ENCODE results near the gene TGFBR2. TPM values are rescaled to one million over a fixed set of nuclear protein-coding genes. Genes with fewer than 3 reads are reported as not detected.

TGFBR2 gene
- total and polyA plus RNA-seq, 10 of the 15 experiments (the other 5 are each of a cell fraction or from before 2014, with no cell fraction given) = 0.02 to 0.98 (median 0.18) TPM; not detected in 1

GRCh38 chr3:30681649-30682211 lies 75.3 kb downstream of the TGFBR2 start:
- DNase-seq (ENCODE audit: low read depth, low spot score) (no peak), FAIRE-seq (no peak), ATAC-seq (no peak)
- Histone ChIP-seq H2AFZ (ENCODE audit: control insufficient read depth, low read depth, low read length) (no peak overlapping the region), H3K27ac (ENCODE audit: control insufficient read depth, insufficient read depth) (no peak overlapping the region), H3K4me1 (ENCODE audit: control insufficient read depth, insufficient read depth, low read length) (no peaks in the 10 kb centered on the region), H3K9me3 (replicated peaks; ENCODE audit: control insufficient read depth, insufficient read depth, low read length) (no peaks in the 10 kb centered on the region; the same call in 2 of the 3 replicates), H3K4me2 (ENCODE audit: control insufficient read depth, insufficient read depth) (no peak overlapping the region), H3K79me2 (ENCODE audit: control insufficient read depth, insufficient read depth, low read length) (no peaks in the 10 kb centered on the region), H3K36me3 (ENCODE audit: control insufficient read depth in 2 of 2, insufficient read depth in 2 of 2, low read length in 1 of 2) (no peaks in the 10 kb centered on the region), H4K20me1 (ENCODE audit: control insufficient read depth, insufficient read depth) (no peaks in the 10 kb centered on the region), H3K9ac (ENCODE audit: control insufficient read depth, insufficient read depth, low read length) (no peak overlapping the region), H3K4me3 (no peak overlapping the region), H3K27me3 (replicated peaks in 1 of 2; ENCODE audit: control insufficient read depth in 2 of 2, insufficient read depth in 2 of 2, low read length in 1 of 2) (no peaks in the 10 kb centered on the region; a peak in 1 of 4 replicates)
- 37% methylated on average over 6 of the region's 6 CpGs for WGBS (ENCODE audit: insufficient coverage, insufficient replicate concordance, low lambda C conversion rate, missing lambda C conversion rate)
- ChIA-PET SMC1A (ENCODE audit: uncharacterized antibody, unreplicated experiment) (no interaction called here), CTCF (no interaction called here), POLR2A (no interaction called here), RAD21 (ENCODE audit: unreplicated experiment) (interaction anchor here (1.5 kb wide), 1 partner anchor 10 kb away, joined by 3 read pairs; no protein-coding TSS in a partner anchor)
- BruUV-seq (replicated peaks) = no TSS peak
- in situ Hi-C loops (cut with MboI) (no loop called here), intact Hi-C loops (cut with micrococcal nuclease; ENCODE audit: unreplicated experiment) (no loop called here)
- TF ChIP-seq NFYA (IDR thresholded peaks at IDR 0.05; ENCODE audit: borderline replicate concordance, low read depth, low read length) (no peak), CUX1 (IDR thresholded peaks at IDR 0.05; ENCODE audit: insufficient replicate concordance, low read depth, low read length) (no peak), PAX8 (IDR thresholded peaks at IDR 0.05) (no peak), YY1 (IDR thresholded peaks at IDR 0.05; ENCODE audit: low read depth, low read length) (no peak), RELB (IDR thresholded peaks at IDR 0.05; ENCODE audit: low read depth) (no peak), CEBPZ (IDR thresholded peaks at IDR 0.05; ENCODE audit: low read depth, low read length) (no peak), MTA3 (IDR thresholded peaks at IDR 0.05; ENCODE audit: borderline replicate concordance, low read length) (no peak), KAT2A (conservative IDR thresholded peaks at IDR 0.05; ENCODE audit: control insufficient read depth, low read depth, low read length) (no peak), ELK1 (IDR thresholded peaks at IDR 0.05; ENCODE audit: low read depth, low read length) (no peak)
